ENCODE results near the gene TRAPPC10.

Gene TRAPPC10

GRCh38 chr21:44071359-44072104 lies 59.4 kb downstream of the TRAPPC10 start:
- DNase-seq, result no peak

GRCh38 chr21:44072111-44072510 lies 60.0 kb downstream of the TRAPPC10 start:
- DNase-seq, result no peak

GRCh38 chr21:44074315-44074958 lies 62.3 kb downstream of the TRAPPC10 start:
- no peak for DNase-seq

- DNase-seq, result no peak
These were observed 64.2 kb downstream of the TRAPPC10 start for GRCh38 chr21:44076316-44076715.

- DNase-seq, result no peak
These were observed 66.4 kb downstream of the TRAPPC10 start for GRCh38 chr21:44078411-44078981.

GRCh38 chr21:44079446-44079845 lies 67.3 kb downstream of the TRAPPC10 start:
- no peak for DNase-seq

GRCh38 chr21:44079846-44080245 lies 67.7 kb downstream of the TRAPPC10 start:
- no peak for DNase-seq

- DNase-seq, result no peak
These were observed 70.7 kb downstream of the TRAPPC10 start for GRCh38 chr21:44082648-44083440.

GRCh38 chr21:44083631-44084291 lies 71.7 kb downstream of the TRAPPC10 start:
- DNase-seq, result no peak

- DNase-seq, result no peak
These were observed 72.6 kb downstream of the TRAPPC10 start for GRCh38 chr21:44084496-44085241.

- no peak for DNase-seq
These were observed 73.6 kb downstream of the TRAPPC10 start for GRCh38 chr21:44085491-44086321.

- no peak for DNase-seq
These were observed 74.7 kb downstream of the TRAPPC10 start for GRCh38 chr21:44086636-44087425.

GRCh38 chr21:44087426-44088400 lies 75.6 kb downstream of the TRAPPC10 start:
- DNase-seq, result no peak

- no peak for DNase-seq
These were observed 76.3 kb downstream of the TRAPPC10 start for GRCh38 chr21:44088401-44088780.

GRCh38 chr21:44089001-44089911 lies 77.1 kb downstream of the TRAPPC10 start:
- DNase-seq, result no peak

- DNase-seq, result no peak
These were observed 78.2 kb downstream of the TRAPPC10 start for GRCh38 chr21:44090325-44090724.

GRCh38 chr21:44092211-44092610 lies 80.1 kb downstream of the TRAPPC10 start:
- no peak for DNase-seq

GRCh38 chr21:44093761-44094160 lies 81.7 kb downstream of the TRAPPC10 start:
- no peak for DNase-seq

Measured in NCI-H526 treated with DMSO at 0.1 percent for 48 hours (cell line).